Stimulated activated CD8-positive, alpha-beta memory T cell treated with anti-CD3 and anti-CD28 coated beads, Interleukin-2, amount 100 ng/mL, for 48 hours (primary cell): ENCODE results near the gene MPC1.
"Not testable (repeated sequence)": the region's sequence is repeated elsewhere in the genome, so short reads cannot be mapped to it uniquely, and the experiment has no call there.

Experiments used
- DNase-seq, 2 donors: peaks; one replicate each; pipeline ENCODE4 v3.0.0-alpha.2; 2020; ENCODE audit warnings: low read depth in 2 of 2

MPC1 gene

DNA sequence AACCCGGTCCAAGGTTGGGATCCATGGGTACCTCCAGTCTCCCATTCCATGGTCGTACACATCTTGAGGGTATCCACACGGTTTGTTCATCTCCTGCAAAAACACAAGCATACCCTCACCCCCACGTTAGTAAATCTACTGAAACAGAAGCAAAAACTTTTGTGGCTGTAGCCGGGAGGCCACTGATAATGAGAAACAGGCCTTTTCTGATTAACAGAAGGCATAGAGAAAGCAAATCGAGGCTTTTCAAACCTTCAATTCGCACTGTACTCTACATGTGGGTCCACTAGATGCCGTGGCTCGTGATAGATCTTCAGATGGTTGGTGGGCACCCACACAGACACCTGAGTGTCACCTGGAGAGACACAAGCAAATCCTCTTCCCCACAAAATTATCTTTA is 37.1 kb downstream of the MPC1 start:
- DNase-seq: not testable (repeated sequence)

DNA sequence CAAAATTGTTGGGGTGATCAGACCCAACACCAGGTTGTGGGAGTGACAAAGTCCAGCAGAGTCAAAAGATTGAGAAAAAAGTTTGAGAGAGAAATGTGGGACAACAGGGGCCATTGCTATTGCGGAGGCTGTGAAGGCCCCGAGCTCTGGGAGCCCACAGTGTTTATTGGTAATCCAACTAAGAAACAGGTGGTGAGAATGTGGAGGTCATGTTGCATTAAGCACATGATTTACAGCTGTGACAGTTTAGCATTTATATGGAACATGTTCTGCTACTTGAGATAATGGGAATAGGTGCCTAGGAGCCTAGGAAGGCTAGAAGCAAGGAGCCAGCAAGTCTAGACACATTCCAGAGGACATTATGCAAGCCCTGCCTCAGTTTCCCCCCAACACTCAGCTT is 37.8 kb downstream of the MPC1 start:
- DNase-seq: not testable (repeated sequence)

DNA sequence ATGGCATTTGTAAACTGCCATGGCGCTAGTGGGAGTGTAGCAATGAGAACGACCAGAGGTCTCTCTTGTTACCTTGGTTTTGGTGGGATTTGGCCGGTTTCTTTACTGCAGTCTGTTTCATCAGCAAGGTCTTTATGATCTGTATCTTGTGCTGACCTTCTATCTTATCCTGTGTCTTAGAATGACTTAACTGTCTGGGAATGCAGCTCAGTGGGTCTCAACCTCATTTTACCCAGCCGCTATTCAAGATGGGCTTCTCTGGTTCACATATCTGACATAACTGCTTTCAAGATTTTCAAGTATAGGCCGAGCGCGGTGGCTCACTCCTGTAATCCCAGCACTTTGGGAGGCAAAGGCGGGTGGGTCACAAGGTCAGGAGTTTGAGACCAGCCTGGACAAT is 38.5 kb downstream of the MPC1 start:
- no peak for DNase-seq

DNA sequence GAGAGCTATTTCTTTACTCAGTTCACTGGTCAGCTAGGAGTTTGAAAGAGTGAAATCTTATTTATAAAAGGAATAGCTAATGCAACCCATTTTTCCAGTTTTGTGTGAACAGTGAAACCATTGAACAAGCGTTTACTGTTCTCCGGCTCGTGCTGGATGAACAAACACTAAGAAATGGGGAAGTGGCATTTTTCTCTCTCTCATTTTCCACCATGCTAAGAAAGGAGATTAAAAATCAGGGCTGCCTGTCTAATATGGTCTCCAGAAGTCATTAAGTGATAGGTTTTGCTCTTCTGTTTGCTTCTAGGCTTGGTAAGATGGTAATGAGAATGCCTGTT is 39.6 kb downstream of the MPC1 start:
- DNase-seq: no peak

DNA sequence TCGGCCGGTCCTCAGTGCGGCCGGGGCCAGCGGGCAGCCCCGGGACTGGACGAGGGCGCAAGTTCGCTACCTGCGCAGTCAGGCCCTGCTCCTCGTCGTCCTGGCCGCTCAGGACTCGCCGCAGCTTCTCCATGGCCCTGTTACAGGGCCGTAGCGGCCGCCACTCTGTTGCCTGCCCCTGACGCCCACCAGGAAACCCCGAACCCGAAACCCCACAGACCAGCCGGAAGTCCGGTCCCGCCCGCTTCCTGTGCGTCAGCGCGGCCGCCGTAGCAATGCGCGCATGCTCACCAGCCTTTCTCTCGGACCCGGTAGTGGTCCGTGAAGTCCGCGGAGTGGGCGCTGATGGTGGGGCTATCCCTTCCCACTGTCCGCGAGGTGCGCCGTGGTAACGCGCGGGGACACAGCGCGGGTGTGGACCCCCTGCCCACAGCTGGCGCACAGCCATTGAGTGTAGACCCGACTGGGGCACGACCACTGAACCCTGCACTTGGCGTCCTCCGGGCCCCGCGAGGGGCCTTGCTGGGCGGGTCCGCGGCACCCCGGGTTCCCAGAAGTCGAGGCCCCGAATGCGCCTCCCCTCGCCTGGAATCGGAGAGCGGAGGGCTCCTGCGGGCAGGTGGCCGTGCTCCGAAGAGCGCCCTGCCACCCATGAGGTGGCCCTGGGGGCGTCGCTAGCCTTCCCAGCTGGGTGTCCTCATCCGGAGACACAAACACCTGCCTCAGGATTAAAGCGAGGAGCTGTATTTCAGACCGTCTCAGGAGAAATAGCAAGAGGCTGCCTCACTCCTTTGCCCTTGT is 40.2 kb downstream of the MPC1 start, which contains the start of gene SFT2D1:
TSS of gene SFT2D1 (minus strand) at position 197 of the 801 bp plus-strand sequence. CDS start at position 133, 64 bp downstream.
- DNase-seq: peak; percentile 80 to 82

DNA sequence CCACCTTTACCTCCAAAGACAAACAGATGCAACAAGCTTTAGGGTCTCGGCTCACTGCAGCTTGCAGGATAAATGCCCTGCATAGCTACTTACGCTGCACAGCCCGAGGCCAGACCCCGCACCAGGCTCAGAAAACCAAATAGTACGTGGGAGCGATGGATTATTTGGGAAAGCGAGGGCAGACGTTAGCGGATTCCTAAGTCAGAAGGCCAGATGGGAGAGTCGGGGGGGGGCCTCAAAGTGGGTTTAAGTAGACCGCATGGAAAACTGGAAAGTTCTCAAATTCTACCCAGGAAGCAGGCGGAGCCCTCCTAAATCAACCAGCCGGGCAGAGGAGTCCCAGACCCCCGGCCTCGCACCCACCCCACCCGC is 40.8 kb downstream of the MPC1 start:
- no peak for DNase-seq

DNA sequence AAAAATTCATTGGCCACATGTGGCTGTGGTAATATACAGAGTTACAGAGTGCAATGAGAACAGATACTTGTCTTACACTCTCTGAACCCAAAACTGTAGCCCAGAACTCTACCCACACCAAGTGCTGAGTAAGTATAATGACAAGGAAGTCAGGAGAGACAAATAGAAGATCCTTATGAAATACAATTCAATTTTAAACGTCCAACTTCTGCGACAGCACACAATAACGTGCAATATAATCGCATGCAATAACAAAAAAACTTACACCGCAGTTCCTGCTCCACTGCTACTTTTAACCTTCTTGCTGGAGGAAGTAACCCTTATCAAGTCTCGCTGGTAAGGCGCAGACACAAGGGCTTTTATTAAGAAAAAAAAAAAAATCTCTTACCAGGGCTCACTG is 41.3 kb downstream of the MPC1 start:
- no peak for DNase-seq

DNA sequence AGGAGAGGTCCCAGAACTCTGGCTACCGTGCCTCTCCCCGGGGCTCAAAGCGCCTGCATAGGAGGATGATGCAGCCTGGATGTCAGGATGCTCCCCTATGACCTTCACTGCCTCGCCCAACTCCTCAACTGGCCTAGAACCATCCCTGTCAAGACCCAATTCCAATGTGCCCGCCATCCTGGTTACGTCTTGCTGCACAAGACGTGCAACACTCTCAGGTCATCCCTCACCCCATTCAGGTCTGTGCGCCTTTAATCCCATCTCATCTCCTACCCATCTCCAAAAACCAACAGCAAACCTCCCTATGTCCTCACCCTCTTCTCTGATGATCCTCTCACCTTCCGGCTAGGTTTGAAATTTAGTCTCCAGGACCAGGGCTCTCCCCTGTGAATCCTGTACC is 43.9 kb downstream of the MPC1 start:
- no peak for DNase-seq

DNA sequence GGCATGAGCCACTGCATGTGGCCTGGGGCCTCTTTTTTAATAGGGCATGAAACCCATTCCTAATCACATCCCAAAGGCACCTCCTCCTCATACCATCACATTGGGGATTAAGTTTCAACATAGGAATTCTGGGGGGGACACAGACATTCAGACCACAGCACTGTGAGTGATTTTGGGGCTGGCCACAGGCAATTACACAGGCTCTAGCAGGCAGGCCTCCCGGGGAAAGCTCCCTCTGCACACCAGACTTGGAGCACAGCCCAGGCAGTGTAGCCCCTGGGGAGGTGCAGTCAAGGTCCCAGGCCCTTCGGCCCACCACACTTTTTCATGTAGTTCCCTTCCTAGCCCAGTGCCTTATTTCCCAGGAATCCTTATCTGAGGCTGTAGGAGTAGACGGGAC is 45.9 kb downstream of the MPC1 start:
- no peak for DNase-seq

DNA sequence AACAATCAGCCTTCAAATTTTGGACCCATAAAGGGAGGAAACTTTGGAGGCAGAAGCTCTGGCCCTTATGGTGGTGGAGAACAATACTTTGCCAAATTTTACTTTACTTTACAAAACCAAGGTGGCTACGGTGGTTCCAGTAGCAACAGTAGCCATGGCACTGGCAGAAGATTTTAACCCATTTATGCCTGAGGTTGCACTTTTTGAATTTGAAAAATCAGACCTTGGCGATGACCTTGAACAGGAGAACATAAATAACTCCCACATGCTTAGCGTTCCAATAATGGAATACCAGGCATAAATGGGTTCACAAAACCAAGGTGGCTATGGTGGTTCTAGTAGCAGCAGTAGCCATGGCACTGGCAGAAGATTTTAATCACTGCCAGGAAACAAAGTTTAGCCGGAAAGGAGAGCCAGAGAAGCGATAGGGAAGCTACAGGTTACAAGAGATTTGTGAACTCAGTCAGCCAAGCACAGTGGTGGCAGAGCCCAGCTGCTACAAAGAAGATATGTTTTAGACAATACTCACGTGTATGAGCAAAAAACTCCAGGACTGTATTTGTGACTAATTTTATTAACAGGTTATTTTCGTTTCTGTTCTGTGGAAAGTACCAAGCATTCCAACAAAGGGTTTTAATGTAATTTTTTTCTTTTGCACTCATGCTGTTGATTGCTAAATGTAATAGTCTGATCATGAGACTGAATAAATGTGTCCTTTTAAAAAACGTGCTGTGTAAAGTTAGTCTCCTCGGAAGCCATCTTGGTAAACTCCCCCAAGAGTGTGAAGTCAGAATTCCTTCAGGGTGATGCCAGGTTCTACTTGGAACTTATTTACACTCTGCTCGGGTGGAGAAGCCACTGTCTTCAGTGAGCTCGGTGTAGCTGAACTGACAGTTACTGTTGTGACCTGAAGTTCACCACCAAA is 47.1 kb downstream of the MPC1 start:
- DNase-seq: no peak

DNA sequence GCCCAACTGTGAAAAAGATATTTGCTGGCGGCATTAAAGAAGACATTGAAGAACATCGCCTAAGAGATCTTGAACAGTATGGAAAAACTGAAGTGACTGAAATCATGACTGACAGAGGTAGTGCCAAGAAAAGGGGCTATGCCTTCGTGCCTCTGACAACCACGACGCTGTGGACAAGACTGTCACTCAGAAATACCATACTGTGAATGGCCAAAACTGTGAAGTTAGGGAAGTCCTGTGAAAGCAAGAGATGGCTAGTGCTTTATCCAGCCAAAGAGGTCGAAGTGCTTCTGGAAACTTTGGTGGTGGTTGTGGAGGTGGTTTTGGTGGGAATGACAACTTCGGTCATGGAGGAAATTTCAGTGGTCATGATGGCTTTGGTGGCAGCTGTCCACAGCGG is 47.9 kb downstream of the MPC1 start:
- no peak for DNase-seq

DNA sequence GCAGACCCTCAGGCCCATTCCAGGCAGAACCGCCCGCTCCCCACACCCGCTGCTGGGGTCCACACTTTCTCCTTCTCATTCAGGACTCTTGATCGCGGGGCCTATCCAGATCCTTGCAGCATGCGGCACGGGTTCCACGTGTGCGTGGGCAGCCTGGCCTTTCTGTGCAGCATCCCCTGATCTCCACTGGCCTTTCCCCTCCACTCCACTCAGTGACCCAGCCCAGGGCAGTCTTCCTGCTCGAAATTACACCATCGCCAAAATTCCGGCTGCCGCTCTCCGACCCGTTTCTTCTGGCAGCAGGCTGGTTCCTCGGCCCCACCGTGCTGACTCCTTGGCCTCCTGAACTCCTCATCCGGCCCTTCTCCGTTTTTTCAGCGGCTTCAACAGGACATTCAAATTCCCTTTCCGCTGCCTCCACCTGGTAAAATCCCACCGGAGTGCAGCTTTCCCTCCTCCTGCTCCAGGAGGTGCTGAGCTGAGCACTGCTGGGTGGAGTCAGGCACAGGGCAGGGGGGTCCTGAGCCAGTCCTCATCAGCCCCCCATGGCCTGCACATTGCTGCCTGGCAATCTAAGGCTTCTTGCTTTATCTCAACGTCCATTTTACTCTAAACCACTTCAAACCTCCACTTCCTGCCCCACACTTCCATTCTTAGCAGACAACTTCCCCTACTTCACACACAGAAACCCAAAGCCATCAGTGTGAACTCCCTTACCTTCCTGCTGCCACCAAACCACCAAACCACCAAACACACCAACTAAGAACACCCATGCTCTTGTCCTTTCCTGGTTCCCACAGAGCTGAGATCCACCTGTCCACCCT is 49.4 kb downstream of the MPC1 start:
- no peak for DNase-seq

DNA sequence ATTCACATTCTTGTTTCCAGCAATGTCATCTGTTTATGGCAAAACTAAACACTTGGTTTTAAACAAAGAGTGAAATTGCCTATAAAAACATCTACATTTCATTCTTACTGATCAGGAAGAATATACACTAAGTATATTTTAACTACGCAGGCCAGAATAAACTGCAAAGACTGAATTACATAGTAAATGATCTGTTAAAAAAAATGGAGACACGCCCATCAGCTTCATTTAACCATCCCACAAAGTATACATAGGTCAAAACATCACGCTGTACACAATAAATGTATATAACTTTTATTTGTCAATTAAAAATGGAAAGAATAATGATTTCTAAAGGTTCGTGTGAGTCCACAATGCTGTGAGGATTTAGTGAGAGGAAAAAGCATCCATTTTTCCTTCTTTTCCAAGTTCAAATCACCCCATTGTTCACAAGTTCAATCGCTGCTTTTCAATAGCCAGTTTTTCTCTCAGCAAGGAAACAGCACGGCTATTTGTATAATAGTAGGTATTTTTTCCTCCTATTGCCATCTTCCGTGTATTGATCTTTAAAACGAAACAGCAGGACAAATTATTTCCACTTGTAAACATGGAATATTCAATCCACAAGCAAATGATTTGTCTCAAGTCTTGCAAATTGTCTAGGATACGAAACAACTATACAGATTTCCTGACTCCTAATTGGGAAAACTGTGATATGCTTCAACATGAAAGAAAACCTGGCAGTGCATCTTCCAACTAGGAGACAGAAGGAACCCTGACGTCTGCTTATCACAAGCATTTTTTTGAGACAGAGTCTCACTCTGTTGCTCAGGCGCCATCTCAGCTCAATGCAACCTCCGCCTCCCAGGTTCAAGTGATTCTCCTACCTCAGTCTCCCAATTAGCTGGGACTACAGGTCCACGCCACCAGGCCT is 51.0 kb downstream of the MPC1 start:
- no peak for DNase-seq

DNA sequence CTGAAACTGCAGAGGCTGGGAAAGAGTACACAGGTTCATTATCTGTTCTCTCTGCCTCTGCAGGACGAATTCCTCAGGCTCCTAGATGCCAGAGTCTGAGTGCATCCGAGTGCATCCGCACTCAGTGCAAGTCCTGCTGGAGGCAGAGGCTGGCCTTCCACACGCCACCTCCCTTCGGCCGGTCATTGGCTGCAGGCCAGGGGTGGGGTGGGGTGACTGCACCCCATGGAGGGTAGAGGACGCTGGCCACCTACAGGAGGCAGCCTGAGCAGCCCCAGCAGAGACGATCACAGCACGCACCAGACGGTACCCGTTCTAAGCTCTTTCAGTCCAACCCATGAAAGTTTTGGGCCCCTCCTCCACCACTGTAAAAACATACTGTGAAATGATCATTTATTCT is 52.1 kb downstream of the MPC1 start:
- DNase-seq: no peak

DNA sequence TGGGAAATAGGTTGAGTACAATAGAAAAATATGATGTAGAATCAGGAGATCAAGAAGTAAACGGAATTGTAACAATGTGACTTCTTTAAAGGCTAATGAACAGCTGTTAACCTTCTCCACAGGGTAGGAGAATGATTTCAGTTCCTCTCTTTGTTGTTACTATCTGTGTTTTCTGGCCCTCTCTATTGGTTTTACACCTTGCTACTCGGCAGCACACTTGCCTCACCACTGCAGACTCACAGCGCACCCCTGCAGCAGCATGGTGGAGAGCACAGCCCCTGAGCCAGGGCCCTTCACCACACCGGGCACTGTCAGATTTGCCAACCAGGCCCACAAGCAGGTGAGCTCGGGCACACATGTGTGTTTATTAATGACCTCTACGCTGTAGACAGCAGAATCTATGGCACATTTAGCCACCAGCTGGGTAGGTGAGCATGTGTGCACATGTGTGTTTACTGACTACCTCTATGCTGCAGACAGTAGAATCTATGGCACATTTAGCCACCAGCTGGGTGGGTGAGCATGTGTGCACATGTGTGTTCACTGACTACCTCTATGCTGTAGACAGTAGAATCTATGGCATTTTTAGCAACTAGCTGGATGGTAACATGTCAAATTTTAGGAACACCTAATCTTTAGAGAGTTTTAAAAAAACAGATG is 57.2 kb downstream of the MPC1 start:
- no peak for DNase-seq

DNA sequence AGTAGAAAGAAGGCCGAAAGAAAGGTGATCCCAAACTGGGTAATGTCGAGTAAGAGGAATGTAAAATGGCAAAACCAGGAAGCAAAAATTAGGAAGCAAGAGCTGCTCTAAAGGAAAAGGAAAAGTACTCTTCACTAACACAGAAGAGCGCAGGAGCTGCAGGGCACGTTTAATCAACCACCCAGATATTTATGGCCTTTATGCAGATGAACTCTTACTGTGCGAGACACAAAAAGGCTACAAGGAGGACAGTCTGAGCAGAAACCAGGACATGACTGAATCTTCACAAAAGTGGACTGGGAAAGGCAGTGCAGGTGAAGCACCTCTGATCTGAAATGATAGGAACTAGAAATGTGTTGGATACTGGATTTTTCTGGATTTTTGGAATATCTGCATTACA is 59.3 kb downstream of the MPC1 start:
- DNase-seq: no peak

DNA sequence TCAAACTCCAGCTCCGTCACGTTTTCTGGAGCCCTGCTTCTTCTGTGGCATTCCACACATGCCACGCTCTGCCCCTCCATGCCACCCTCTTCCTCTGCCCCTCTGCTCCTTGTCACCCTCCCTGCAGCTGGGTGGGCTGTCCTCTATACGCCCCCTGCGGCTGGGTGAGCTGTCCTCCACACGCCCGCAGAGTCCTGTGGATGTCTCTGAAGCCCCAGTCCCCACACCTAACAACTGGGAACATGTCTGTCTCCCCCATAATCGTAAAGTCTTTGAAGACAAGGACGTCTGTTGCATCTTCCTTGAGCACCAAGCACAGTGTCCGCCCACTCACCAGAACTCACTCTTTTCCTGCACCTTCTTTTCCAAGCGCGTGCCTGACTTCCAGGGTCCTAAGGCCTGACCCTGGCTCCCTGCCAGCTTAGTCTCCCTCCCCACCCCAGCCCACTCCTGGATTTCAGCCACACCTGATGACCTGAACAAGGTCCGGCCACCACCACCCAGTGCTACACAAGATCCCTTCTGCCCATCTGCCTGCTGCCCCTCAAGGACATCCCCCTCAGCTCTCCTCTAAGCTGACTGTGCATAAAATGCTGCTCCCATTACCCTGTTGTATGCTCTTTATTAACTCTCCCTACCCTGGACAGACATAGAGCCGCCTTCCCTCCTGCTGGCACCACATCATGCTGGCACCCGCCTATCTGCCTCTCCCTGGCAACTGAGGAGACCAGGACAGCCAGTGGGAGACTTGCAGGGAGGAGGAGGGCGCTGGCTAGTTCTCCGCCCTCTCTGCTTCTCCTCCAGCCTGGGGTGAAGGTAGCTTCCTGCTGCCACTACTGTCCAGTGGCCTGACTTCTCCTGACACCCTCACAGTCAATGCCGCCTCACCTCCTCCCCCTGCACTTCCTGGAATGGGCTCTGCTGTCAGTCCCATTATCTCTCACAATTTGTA is 63.8 kb downstream of the MPC1 start:
- DNase-seq: no peak

DNA sequence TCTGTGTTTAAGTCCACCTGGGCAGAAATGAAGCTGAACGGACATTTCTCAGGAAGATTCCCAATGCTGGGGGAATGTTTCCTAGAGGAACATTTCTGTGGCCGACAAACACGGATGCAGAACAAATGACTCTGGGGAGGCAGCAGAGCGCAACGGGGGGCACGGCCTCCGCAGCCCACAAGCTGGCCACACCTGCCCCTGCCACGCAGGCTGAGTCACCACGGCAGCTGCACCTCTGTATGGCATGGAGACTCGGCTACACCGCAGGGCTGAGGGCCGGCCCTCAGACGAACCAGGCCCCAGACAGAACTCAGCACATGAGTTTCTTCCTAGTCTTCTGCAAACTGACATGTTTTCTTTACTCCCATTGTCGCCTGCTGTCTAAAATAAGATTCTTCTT is 64.5 kb downstream of the MPC1 start:
- DNase-seq: no peak
